ENCODE measurements around the gene PIEZO1. TPM values are rescaled to one million over a fixed set of nuclear protein-coding genes. Genes with fewer than 3 reads are reported as not detected.

Gene PIEZO1
- total and polyA plus RNA-seq, 7 donors, result 18.0 to 242 (median 126) TPM

DNA sequence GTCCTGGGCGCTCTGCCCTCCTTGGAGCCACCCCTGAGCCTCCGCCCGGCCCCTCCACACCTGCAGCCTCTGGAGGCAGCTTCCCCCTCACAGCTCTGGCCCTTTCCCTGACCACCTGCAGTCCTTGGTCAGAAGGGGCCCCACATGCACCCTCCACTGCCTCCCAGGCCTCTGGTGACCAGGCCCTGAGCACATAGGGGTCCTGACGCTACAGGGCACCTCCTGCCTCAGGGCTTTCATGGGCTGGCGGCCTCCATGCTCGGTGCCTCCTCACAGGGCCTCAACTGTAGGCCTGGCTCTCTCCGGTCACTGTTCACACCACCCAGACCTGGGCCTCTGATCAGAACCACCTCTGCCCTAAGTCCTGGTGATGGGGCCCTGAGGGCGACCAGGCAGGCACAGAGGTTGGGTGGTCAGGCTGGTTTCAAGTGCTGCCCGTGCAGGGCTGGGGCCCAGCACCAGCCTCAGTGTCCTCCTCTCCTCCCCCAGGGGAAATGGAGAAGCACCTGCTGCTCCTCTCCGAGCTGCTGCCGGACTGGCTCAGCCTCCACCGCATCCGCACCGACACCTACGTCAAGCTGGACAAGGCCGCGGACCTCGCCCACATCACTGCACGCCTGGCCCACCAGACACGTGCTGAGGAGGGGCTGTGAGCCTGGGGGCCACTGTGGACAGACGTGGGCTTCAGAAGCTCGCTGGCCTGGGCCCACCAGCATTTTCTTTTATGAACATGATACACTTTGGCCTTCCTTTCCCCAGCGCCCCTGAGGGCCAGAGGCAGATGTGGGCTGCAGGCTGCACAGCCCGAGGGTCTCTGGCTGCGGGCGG lies 22.8 kb upstream of the PIEZO1 start:
- Histone ChIP-seq H3K27me3 (peaks cover 0 to 9% (median 0%) of the 10 kb centered on the region in 3 donors), H3K27ac (no peak overlapping the region), H3K4me3 (no peak overlapping the region), H3K4me1 (peaks cover 0 to 45% (median 37%) of the 10 kb centered on the region in 4 donors), H3K9me3 (no peaks in the 10 kb centered on the region), H3K36me3 (peaks cover 0 to 21% (median 5%) of the 10 kb centered on the region in 4 donors)
- WGBS, 2 donors, result 86 to 91% methylated on average over 26 of the region's 26 CpGs
- DNase-seq, result no peak
- TF ChIP-seq EP300 (IDR thresholded peaks at IDR 0.05) (no peak), POLR2AphosphoS5 (IDR thresholded peaks at IDR 0.05) (no peak), POLR2A (IDR thresholded peaks at IDR 0.05) (no peak)
- TF ChIP-seq, protein P1, sequence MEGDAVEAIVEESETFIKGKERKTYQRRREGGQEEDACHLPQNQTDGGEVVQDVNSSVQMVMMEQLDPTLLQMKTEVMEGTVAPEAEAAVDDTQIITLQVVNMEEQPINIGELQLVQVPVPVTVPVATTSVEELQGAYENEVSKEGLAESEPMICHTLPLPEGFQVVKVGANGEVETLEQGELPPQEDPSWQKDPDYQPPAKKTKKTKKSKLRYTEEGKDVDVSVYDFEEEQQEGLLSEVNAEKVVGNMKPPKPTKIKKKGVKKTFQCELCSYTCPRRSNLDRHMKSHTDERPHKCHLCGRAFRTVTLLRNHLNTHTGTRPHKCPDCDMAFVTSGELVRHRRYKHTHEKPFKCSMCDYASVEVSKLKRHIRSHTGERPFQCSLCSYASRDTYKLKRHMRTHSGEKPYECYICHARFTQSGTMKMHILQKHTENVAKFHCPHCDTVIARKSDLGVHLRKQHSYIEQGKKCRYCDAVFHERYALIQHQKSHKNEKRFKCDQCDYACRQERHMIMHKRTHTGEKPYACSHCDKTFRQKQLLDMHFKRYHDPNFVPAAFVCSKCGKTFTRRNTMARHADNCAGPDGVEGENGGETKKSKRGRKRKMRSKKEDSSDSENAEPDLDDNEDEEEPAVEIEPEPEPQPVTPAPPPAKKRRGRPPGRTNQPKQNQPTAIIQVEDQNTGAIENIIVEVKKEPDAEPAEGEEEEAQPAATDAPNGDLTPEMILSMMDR (IDR thresholded peaks at IDR 0.05), result no peak
- intact Hi-C loops (cut with DNase I), result no loop called here

DNA sequence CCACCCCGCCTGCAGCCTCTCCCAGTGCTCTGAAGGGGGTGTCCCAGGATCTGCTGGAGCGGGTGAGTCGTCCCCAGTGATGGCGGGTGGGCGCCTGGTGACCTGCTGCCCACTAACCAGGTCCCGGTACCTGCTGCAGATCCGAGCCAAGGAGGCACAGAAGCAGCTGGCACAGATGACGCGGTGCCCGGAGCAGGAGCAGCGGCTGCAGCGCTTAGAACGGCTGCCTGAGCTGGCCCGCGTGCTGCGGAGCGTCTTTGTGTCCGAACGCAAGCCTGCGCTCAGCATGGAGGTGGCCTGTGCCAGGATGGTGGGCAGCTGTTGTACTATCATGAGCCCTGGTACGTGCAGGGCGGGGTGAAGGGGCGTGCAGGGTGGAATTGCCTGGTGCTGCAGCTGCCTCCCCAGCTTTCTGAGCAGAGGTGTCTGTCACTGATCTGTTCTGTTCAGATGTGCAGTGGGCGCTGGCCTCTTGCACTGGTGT lies 22.2 kb upstream of the PIEZO1 start:
- Histone ChIP-seq H3K27me3 (peaks cover 0 to 9% (median 0%) of the 10 kb centered on the region in 3 donors), H3K36me3 (peaks cover 0 to 21% (median 5%) of the 10 kb centered on the region in 4 donors), H3K9me3 (no peaks in the 10 kb centered on the region), H3K27ac (no peak overlapping the region), H3K4me3 (no peak overlapping the region), H3K4me1 (peaks cover 0 to 44% (median 31%) of the 10 kb centered on the region in 4 donors)
- no peak for DNase-seq
- WGBS, 2 donors, result 88 to 92% methylated on average over 24 of the region's 24 CpGs
- TF ChIP-seq, protein P1 (IDR thresholded peaks at IDR 0.05), result no peak
- TF ChIP-seq POLR2A (IDR thresholded peaks at IDR 0.05), result no peak
- intact Hi-C loops (cut with DNase I), result no loop called here

DNA sequence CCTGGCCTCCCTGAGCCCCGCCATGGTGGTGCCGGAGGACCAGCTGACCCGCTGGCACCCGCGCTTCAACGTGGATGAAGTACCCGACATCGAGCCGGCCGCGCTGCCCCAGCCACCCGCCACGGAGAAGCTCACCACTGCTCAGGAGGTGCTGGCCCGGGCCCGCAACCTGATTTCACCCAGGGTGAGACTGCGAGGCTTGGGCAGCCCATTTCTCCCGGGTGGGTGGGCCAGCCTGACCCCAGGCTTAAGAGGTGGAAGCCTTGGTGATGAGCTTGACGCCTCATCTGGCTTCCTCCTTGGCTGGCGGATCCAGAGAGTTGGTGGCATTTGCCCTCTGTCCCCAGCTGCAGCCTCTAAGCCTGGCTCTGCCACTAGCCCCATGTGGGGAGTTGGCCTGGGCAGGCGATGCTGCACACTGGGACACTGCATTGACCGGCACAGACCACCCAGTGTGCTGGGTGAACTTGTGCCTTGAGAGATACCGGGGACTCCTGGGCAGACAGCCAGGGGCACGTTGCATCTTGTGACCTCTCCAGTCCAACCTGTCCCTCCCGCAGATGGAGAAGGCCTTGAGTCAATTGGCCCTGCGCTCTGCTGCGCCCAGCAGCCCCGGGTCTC lies 21.6 kb upstream of the PIEZO1 start:
- H3K27ac ChIP-seq, result no peak overlapping the region
- H3K4me1 ChIP-seq, result peaks cover 0 to 48% (median 29%) of the 10 kb centered on the region in 4 donors
- intact Hi-C loops (cut with DNase I), result no loop called here
- no peak overlapping the region for H3K4me3 ChIP-seq
- TF ChIP-seq, protein P1 (IDR thresholded peaks at IDR 0.05), result no peak
- TF ChIP-seq EP300 (IDR thresholded peaks at IDR 0.05), result no peak
- 84 to 89% methylated on average over 27 of the region's 27 CpGs for WGBS, 2 donors
- H3K36me3 ChIP-seq, result peaks cover 0 to 21% (median 5%) of the 10 kb centered on the region in 4 donors
- DNase-seq, result no peak
- peaks cover 0 to 9% (median 0%) of the 10 kb centered on the region in 3 donors for H3K27me3 ChIP-seq
- no peaks in the 10 kb centered on the region for H3K9me3 ChIP-seq

DNA sequence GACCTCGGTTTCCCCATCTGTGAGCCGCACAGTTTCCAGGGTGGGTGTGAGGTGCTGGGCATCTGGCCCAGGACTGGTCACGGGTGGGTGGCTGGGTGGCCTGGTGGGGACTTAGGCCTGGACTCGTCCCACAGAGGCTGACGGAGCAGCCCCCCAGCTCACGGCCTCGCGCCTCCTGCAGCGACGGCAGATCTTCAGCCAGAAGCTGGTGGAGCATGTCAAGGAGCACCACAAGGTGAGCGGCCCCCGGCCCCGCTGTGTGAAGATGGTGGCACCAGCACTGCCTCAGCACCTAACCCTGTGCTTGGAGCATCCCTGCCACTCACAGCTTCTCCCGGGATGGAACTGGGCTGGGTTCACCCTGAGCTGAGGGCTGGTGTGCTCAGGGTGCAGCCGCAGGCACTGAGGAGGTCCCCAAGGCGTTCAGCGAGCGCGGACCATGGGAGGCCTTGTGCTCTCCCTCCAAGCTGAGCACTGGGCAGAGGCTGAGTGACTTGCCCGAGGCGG lies 20.9 kb upstream of the PIEZO1 start:
- H3K4me3 ChIP-seq, result no peak overlapping the region
- no peak overlapping the region for H3K27ac ChIP-seq
- no peaks in the 10 kb centered on the region for H3K9me3 ChIP-seq
- H3K36me3 ChIP-seq, result peaks cover 0 to 21% (median 5%) of the 10 kb centered on the region in 4 donors
- DNase-seq, result no peak
- 92% methylated on average over 21 of the region's 21 CpGs for WGBS, 2 donors
- H3K27me3 ChIP-seq, result peaks cover 0 to 9% (median 0%) of the 10 kb centered on the region in 3 donors
- TF ChIP-seq, protein P1 (IDR thresholded peaks at IDR 0.05), result no peak
- no peak for TF ChIP-seq POLR2AphosphoS5 (IDR thresholded peaks at IDR 0.05)
- TF ChIP-seq EP300 (IDR thresholded peaks at IDR 0.05), result no peak
- no peak for TF ChIP-seq POLR2A (IDR thresholded peaks at IDR 0.05)
- intact Hi-C loops (cut with DNase I), result no loop called here
- peaks cover 0 to 45% (median 25%) of the 10 kb centered on the region in 4 donors for H3K4me1 ChIP-seq
